22Rv1 (cell line): ENCODE measurements around the gene PNPT1.
"Not testable (repeated sequence)": the region's sequence is repeated elsewhere in the genome, so short reads cannot be mapped to it uniquely, and the experiment has no call there.

Source experiments
- CTCF ChIP-seq: fragments of 450-650 bp; IDR thresholded peaks from 2 replicates; pipeline ENCODE4 v1.5.1; 2017; ENCODE audit warnings: mild to moderate bottlenecking
- ZFX ChIP-seq: fragments of 450-650 bp; IDR thresholded peaks from 2 replicates; pipeline ENCODE4 v1.6.1; 2017; ENCODE audit warnings: antibody characterized with exemption, borderline replicate concordance

- not testable (repeated sequence) for TF ChIP-seq CTCF, ZFX
Measured at GRCh38 chr2:55692740-55693139, 904 bp downstream of the PNPT1 start.
